IMR-90 (cell line): ENCODE data around the gene RORC. TPM values are rescaled to one million over a fixed set of nuclear protein-coding genes. Genes with fewer than 3 reads are reported as not detected.
A peak's percentile ranks its signal among the peaks of the same experiment; 100 is the strongest.

Source experiments
- ATAC-seq: fragments of 200-7000 bp; cut with Tn5 transposase; 2 replicates; pipeline ENCODE4 v1.9.1; 2020; ENCODE audit warnings: low read depth, mild to moderate bottlenecking, moderate library complexity
- BruUV-seq: library from RNA; stranded (reverse); fragments of 400-500 nt; replicated peaks from 2 replicates; lab custom pipeline; 2021; lab: Mats Ljungman, UMichigan
- CTCF ChIA-PET: fragments of 300-600 bp; formaldehyde crosslinking; extraction: SDS; loops from one replicate; lab custom pipeline; 2021; ENCODE audit warnings: antibody characterized with exemption; lab: Yijun Ruan, JAX
- POLR2A ChIA-PET: fragments of 300-600 bp; sonication (Branson Sonifier 250); formaldehyde crosslinking; loops from one replicate; lab custom pipeline; 2022; ENCODE audit warnings: antibody characterized with exemption; ENCODE audit not compliant: unreplicated experiment; lab: Charles Lee
- DNase-seq: peaks from one replicate; pipeline ENCODE4 v3.0.0; 2013
- H2AFZ ChIP-seq: replicated peaks from 2 replicates; pipeline ENCODE3; 2013; ENCODE audit warnings: low read length, mild to moderate bottlenecking; ENCODE audit not compliant: poor library complexity
- H2AK5ac ChIP-seq: 2 replicates; pipeline ENCODE4 v1.6.1; 2013; ENCODE audit warnings: low read depth, low read length, inconsistent platforms
- H2AK9ac ChIP-seq: replicated peaks from 2 replicates; pipeline ENCODE3; 2013; ENCODE audit warnings: mild to moderate bottlenecking, low read depth, low read length, moderate library complexity; ENCODE audit not compliant: poor library complexity
- H2BK120ac ChIP-seq: 2 replicates; pipeline ENCODE4 v1.6.1; 2013; ENCODE audit warnings: low read depth, low read length, inconsistent platforms
- H2BK15ac ChIP-seq: 3 replicates; pipeline ENCODE4 v1.6.1; 2013; ENCODE audit warnings: low read depth, low read length, inconsistent platforms
- H2BK20ac ChIP-seq: 2 replicates; pipeline ENCODE4 v1.6.1; 2013; ENCODE audit warnings: low read depth, mild to moderate bottlenecking, inconsistent platforms, low read length, moderate library complexity
- H2BK5ac ChIP-seq: 2 replicates; pipeline ENCODE4 v1.6.1; 2013; ENCODE audit warnings: mild to moderate bottlenecking, low read depth, low read length, inconsistent platforms; ENCODE audit not compliant: poor library complexity, severe bottlenecking
- H3K14ac ChIP-seq: replicated peaks from 2 replicates; pipeline ENCODE4 v1.6.1; 2013; ENCODE audit warnings: low read depth, low read length, inconsistent platforms
- H3K18ac ChIP-seq: 2 replicates; pipeline ENCODE4 v1.6.1; 2013; ENCODE audit warnings: low read depth, low read length, control low read depth
- H3K23ac ChIP-seq: 2 replicates; pipeline ENCODE4 v1.6.1; 2013; ENCODE audit warnings: low read depth, low read length, inconsistent platforms
- H3K27ac ChIP-seq: 2 replicates; pipeline ENCODE4 v1.5.1; 2013; ENCODE audit warnings: mild to moderate bottlenecking, control low read depth, low read length; ENCODE audit not compliant: insufficient read depth
- H3K27me3 ChIP-seq: 2 replicates; pipeline ENCODE4 v1.6.1; 2013; ENCODE audit warnings: low read length; ENCODE audit not compliant: control insufficient read depth, insufficient read depth
- H3K36me3 ChIP-seq: 2 replicates; pipeline ENCODE4 v1.6.1; 2013; ENCODE audit warnings: low read length, mixed read lengths; ENCODE audit not compliant: control insufficient read depth, insufficient read depth
- H3K4ac ChIP-seq: 2 replicates; pipeline ENCODE4 v1.6.1; 2013; ENCODE audit warnings: low read depth, low read length, inconsistent platforms
- H3K4me1 ChIP-seq: 2 replicates; pipeline ENCODE4 v1.6.1; 2013; ENCODE audit warnings: low read length, mixed read lengths; ENCODE audit not compliant: control insufficient read depth, insufficient read depth
- H3K4me2 ChIP-seq: 2 replicates; pipeline ENCODE4 v1.6.1; 2013; ENCODE audit warnings: low read depth, mild to moderate bottlenecking, control low read depth, low read length, moderate library complexity
- H3K4me3 ChIP-seq: 2 replicates; pipeline ENCODE4 v1.5.1; 2013; ENCODE audit warnings: low read depth, mild to moderate bottlenecking, control low read depth, low read length, moderate library complexity; ENCODE audit not compliant: insufficient read depth
- H3K56ac ChIP-seq: 2 replicates; pipeline ENCODE4 v1.6.1; 2013; ENCODE audit warnings: low read length, inconsistent platforms; ENCODE audit not compliant: insufficient read depth; ENCODE audit errors: extremely low read depth
- H3K79me1 ChIP-seq, 2 experiments: 2 replicates each; pipeline ENCODE4 v1.6.1; 2013; ENCODE audit warnings: low read length in 2 of 2, inconsistent platforms in 1 of 2, low read depth in 1 of 2
- H3K9ac ChIP-seq: 2 replicates; pipeline ENCODE4 v1.6.1; 2013; ENCODE audit warnings: low read depth, low read length, control low read depth
- H3K9me1 ChIP-seq: 2 replicates; pipeline ENCODE4 v1.6.1; 2013; ENCODE audit warnings: low read length, inconsistent platforms; ENCODE audit not compliant: insufficient read depth
- H3K9me3 ChIP-seq: 2 replicates; pipeline ENCODE4 v1.6.1; 2013; ENCODE audit warnings: low read length; ENCODE audit not compliant: control insufficient read depth, insufficient read depth
- H4K20me1 ChIP-seq: 2 replicates; pipeline ENCODE4 v1.6.1; 2013; ENCODE audit warnings: low read length, inconsistent platforms; ENCODE audit not compliant: insufficient read depth
- H4K5ac ChIP-seq: 2 replicates; pipeline ENCODE4 v1.6.1; 2013; ENCODE audit warnings: mild to moderate bottlenecking, low read depth, low read length, control low read depth
- H4K8ac ChIP-seq, 2 experiments: 2 replicates each; pipeline ENCODE4 v1.6.1; 2013; ENCODE audit warnings: low read depth in 2 of 2, low read length in 2 of 2, control low read depth in 1 of 2, inconsistent platforms in 1 of 2
- H4K91ac ChIP-seq: 2 replicates; pipeline ENCODE4 v1.6.1; 2013; ENCODE audit warnings: low read depth, low read length, inconsistent platforms; ENCODE audit not compliant: insufficient read depth
- MAZ ChIP-seq: IDR thresholded peaks from 2 replicates; pipeline ENCODE4 v1.6.1; 2012; ENCODE audit warnings: low read depth, mild to moderate bottlenecking, low read length, improper control_type of control experiment, moderate library complexity, borderline replicate concordance
- MXI1 ChIP-seq: IDR thresholded peaks from 2 replicates; pipeline ENCODE4 v1.6.1; 2012; ENCODE audit warnings: low read depth, mild to moderate bottlenecking, low read length, moderate library complexity, borderline replicate concordance
- POLR2A ChIP-seq: IDR thresholded peaks from 2 replicates; pipeline ENCODE4 v1.6.1; 2012; ENCODE audit warnings: mild to moderate bottlenecking, low read depth, low read length
- SMC3 ChIP-seq: fragments of 150-350 bp; IDR thresholded peaks from 2 replicates; pipeline ENCODE4 v1.6.1; 2016; ENCODE audit warnings: low read depth, mild to moderate bottlenecking, antibody characterized with exemption, low read length, moderate library complexity
- WGBS, 2 experiments: methylation state at CpG; one replicate each; pipeline versions ENCODE4 v1.1.5 to v1.1.7; 2013; ENCODE audit warnings: missing lambda C conversion rate in 2 of 2; ENCODE audit not compliant: insufficient read length in 1 of 2; ENCODE audit errors: extremely low coverage in 2 of 2; 5-methylcytosine and 5-hydroxymethylcytosine counted together
- dilution Hi-C: fragments of 300-500 bp; cut with HindIII; formaldehyde crosslinking; loops from one replicate; pipeline ENCODE4 v1.14.3; 2018; ENCODE audit warnings: low sequenced_read_pairs; ENCODE audit not compliant: unreplicated experiment
- in situ Hi-C: fragments of 300-500 bp; cut with MboI; formaldehyde crosslinking; loops from 3 replicates; pipeline ENCODE4 v1.14.3; 2019; ENCODE audit warnings: low sequenced_read_pairs, inconsistent platforms, mixed read lengths
- intact Hi-C: fragments of 100-400 bp; cut with micrococcal nuclease; formaldehyde crosslinking; loops from 2 replicates; pipeline ENCODE4 v1.10.0; 2022
- polyA plus RNA-seq, 3 experiments: library from polyadenylated mRNA; depleted of rRNA; stranded (reverse); fragments of >200 nt; gene quantifications; 2 replicates each; pipeline ENCODE4 v1.2.3, GENCODE V29; 2012; ENCODE audit warnings: low replicate concordance in 1 of 3
- total RNA-seq: library from RNA; depleted of rRNA; stranded (reverse); fragments of >200 nt; gene quantifications from 2 replicates; pipeline ENCODE4 v1.2.3, GENCODE V29; 2012
- TF ChIP-seq, protein P1 (sequence below): fragments of 150-350 bp; IDR thresholded peaks from 2 replicates; pipeline ENCODE4 v1.6.1; 2017; ENCODE audit warnings: mild to moderate bottlenecking, antibody characterized with exemption, low read length, low read depth

The RORC gene
- total and polyA plus RNA-seq, 2 of the 4 experiments (the other 2 are of a cell fraction), result not detected

DNA sequence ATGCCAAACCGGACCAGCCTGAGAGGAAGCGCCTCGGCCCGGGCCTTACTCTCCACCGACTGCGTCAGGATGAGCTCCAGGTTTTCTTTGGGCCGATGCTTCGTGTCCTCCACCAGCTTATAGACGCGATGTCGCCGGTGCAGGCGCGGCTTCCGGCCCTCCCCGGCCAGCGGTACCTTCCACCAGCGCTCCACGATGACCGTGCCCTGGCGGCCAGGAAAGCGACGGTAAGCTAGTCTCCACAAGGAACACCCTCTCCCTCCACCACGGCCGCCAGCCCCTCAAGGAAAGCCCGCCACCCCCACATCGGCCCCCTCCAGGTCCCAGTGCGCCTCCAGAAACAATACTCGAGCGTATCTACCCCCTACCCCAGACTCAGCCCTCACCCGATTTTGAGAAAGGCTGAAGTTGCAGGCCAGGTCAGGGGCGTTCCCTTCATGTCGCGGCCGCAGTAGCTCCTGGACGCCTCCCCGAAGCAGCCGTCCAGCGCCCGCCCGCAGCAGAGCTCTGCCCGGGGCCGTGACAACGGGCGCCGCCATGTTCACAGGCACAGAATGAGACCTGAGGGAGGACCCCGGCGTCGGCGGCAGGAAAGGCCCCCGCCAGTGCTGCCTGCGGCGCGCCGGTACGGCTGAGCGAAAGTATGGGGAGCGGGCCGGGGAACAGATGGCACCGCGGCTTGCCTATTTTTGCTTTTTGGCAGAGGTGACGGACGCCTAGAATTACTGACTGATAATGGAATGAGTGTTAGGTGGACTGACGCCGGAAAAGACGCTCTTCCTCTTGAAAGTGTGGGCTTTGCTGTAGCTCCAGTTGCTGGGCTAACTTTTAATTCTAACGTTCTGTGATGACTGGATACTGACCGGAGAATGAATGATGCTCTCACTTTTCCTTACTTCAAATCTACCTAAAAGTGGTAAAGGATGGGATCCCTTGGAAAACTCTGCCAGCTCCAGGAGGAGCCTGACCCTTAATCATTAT, 68.4 kb downstream of the RORC start, which contains the start of gene MRPL9:
MRPL9 (minus strand) TSS at position 556 of the 981 bp plus-strand sequence; CDS start at position 539, 17 bp downstream.
- in situ Hi-C loops (no loop called here), dilution Hi-C loops (no loop called here), intact Hi-C loops (loop anchor here (2.0 to 5.0 kb wide), 3 partner anchors 74 to 239 kb away; partner anchors contain the start of genes C2CD4D and THEM4)
- H3K79me1 ChIP-seq, result peaks cover 5 to 32% of the 10 kb centered on the region in 2 experiments
- peaks cover 16% of the 10 kb centered on the region for H3K36me3 ChIP-seq
- no peak within 1 kb of the TSS for H2BK20ac ChIP-seq
- H3K4ac ChIP-seq, result peak within 1 kb of the TSS; percentile 84
- POLR2A ChIA-PET, result interaction anchor here (0.6 kb wide), 1 partner anchor 13 kb away, joined by 3 read pairs; no protein-coding TSS in a partner anchor
- peaks cover under 1% of the 10 kb centered on the region; the same call in 1 of the 2 replicates for H3K9me1 ChIP-seq
- peak within 1 kb of the TSS; percentile 71 for H3K4me3 ChIP-seq
- ATAC-seq, result peak; percentile 100
- peak within 1 kb of the TSS; percentile 86 for H4K5ac ChIP-seq
- peak within 1 kb of the TSS; percentile 80 for H3K27ac ChIP-seq
- no TSS peak for BruUV-seq
- H3K4me2 ChIP-seq, result peak within 1 kb of the TSS; percentile 91
- TF ChIP-seq POLR2A, result peak; percentile 78; the same call in 1 of the 2 replicates
- TF ChIP-seq MXI1, result peak; percentile 58; the same call in 1 of the 2 replicates
- peak; percentile 58; the same call in 1 of the 2 replicates for TF ChIP-seq MAZ
- TF ChIP-seq SMC3, result peak; percentile 21; the same call in 1 of the 2 replicates
- TF ChIP-seq, protein P1, sequence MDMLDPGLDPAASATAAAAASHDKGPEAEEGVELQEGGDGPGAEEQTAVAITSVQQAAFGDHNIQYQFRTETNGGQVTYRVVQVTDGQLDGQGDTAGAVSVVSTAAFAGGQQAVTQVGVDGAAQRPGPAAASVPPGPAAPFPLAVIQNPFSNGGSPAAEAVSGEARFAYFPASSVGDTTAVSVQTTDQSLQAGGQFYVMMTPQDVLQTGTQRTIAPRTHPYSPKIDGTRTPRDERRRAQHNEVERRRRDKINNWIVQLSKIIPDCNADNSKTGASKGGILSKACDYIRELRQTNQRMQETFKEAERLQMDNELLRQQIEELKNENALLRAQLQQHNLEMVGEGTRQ, result no peak
- CTCF ChIA-PET, result interaction anchor here (1.5 kb wide), 1 partner anchor 16 kb away, joined by 5 read pairs; no protein-coding TSS in a partner anchor
- H3K9me3 ChIP-seq, result no peaks in the 10 kb centered on the region
- peak within 1 kb of the TSS; percentile 31; the same call in 1 of the 2 replicates for H2BK120ac ChIP-seq
- H2AFZ ChIP-seq, result peak within 1 kb of the TSS; percentile 96
- peak within 1 kb of the TSS; percentile 92 for H3K9ac ChIP-seq
- H4K20me1 ChIP-seq, result no peaks in the 10 kb centered on the region
- peak within 1 kb of the TSS; percentile 99 to 100 for H4K8ac ChIP-seq
- peak within 1 kb of the TSS; percentile 49; the same call in 1 of the 3 replicates for H2BK15ac ChIP-seq
- WGBS, 2 experiments, result 4% methylated on average over 21 of the region's 68 CpGs; no CpG with 5 or more reads in 1 of the 2 experiments
- H3K27me3 ChIP-seq, result no peaks in the 10 kb centered on the region
- peak within 1 kb of the TSS; percentile 91 for H4K91ac ChIP-seq
- peak within 1 kb of the TSS; percentile 85 for H3K56ac ChIP-seq
- H3K14ac ChIP-seq, result peak within 1 kb of the TSS; percentile 96
- peak within 1 kb of the TSS; percentile 30 for H3K18ac ChIP-seq
- H2BK5ac ChIP-seq, result peak within 1 kb of the TSS; percentile 61
- H3K23ac ChIP-seq, result peak within 1 kb of the TSS; percentile 87
- H2AK9ac ChIP-seq, result peak within 1 kb of the TSS; percentile 79
- H2AK5ac ChIP-seq, result no peak within 1 kb of the TSS; the same call in 1 of the 2 replicates
- peaks cover 3% of the 10 kb centered on the region; the same call in 1 of the 2 replicates for H3K4me1 ChIP-seq
- DNase-seq, result peak; percentile 71
